ENCODE data around the gene FLNC.

FLNC gene

GRCh38 chr7:128830231-128831177, at the start of gene FLNC:
FLNC (plus strand) TSS chr7:128830406; CDS start chr7:128830638, 232 bp downstream.
- DNase-seq (ENCODE audit: low read depth) = no peak

- no peak for DNase-seq (ENCODE audit: low read depth)
Measured at GRCh38 chr7:128781126-128781525, 49.1 kb upstream of the FLNC start.

- no peak for DNase-seq (ENCODE audit: low read depth)
Measured at GRCh38 chr7:128781851-128782250, 48.4 kb upstream of the FLNC start.

- DNase-seq (ENCODE audit: low read depth) = no peak
Measured at GRCh38 chr7:128783143-128783861, 46.9 kb upstream of the FLNC start.

- no peak for DNase-seq (ENCODE audit: low read depth)
Measured at GRCh38 chr7:128785738-128786137, 44.5 kb upstream of the FLNC start.

- DNase-seq (ENCODE audit: low read depth) = no peak
Measured at GRCh38 chr7:128788446-128789412, 41.5 kb upstream of the FLNC start.

GRCh38 chr7:128790315-128791041, 39.7 kb upstream of the FLNC start:
- no peak for DNase-seq (ENCODE audit: low read depth)

- peak; percentile 71 for DNase-seq (ENCODE audit: low read depth)
Measured at GRCh38 chr7:128791121-128791971, 38.9 kb upstream of the FLNC start, which contains the start of gene CCDC136. CCDC136 (plus strand) TSS chr7:128791968; CDS start chr7:128792412, 444 bp downstream.

GRCh38 chr7:128791972-128792327, 38.3 kb upstream of the FLNC start:
- no peak for DNase-seq (ENCODE audit: low read depth)

GRCh38 chr7:128792471-128793180, 37.6 kb upstream of the FLNC start:
- DNase-seq (ENCODE audit: low read depth) = no peak

GRCh38 chr7:128793181-128793547, 37.0 kb upstream of the FLNC start:
- DNase-seq (ENCODE audit: low read depth) = no peak

- DNase-seq (ENCODE audit: low read depth) = no peak
Measured at GRCh38 chr7:128794020-128794419, 36.2 kb upstream of the FLNC start.

GRCh38 chr7:128794436-128794835, 35.8 kb upstream of the FLNC start:
- DNase-seq (ENCODE audit: low read depth) = no peak

GRCh38 chr7:128795129-128795528, 35.1 kb upstream of the FLNC start:
- DNase-seq (ENCODE audit: low read depth) = no peak

GRCh38 chr7:128796327-128796726, 33.9 kb upstream of the FLNC start:
- no peak for DNase-seq (ENCODE audit: low read depth)

GRCh38 chr7:128799451-128799850, 30.8 kb upstream of the FLNC start:
- no peak for DNase-seq (ENCODE audit: low read depth)

- no peak for DNase-seq (ENCODE audit: low read depth)
Measured at GRCh38 chr7:128800567-128800966, 29.6 kb upstream of the FLNC start.

- DNase-seq (ENCODE audit: low read depth) = no peak
Measured at GRCh38 chr7:128801003-128801402, 29.2 kb upstream of the FLNC start.

- no peak for DNase-seq (ENCODE audit: low read depth)
Measured at GRCh38 chr7:128801667-128802418, 28.4 kb upstream of the FLNC start.
